Endothelial cell of umbilical vein (primary cell): ENCODE data around the gene DYDC2. TPM values are rescaled to one million over a fixed set of nuclear protein-coding genes. Genes with fewer than 3 reads are reported as not detected.

ENCODE experiments used
- BruUV-seq: library from RNA; stranded (reverse); fragments of 400-500 nt; replicated peaks from 2 replicates; lab custom pipeline; 2021; lab: Mats Ljungman, UMichigan
- CTCF ChIA-PET: fragments of 300-600, 350-600 bp; sonication (Branson Sonifier 250); formaldehyde crosslinking; loops from one replicate; lab custom pipeline; 2021; ENCODE audit warnings: antibody characterized with exemption, inconsistent platforms; lab: Charles Lee
- POLR2A ChIA-PET: fragments of 300-600, 350-600 bp; sonication (Branson Sonifier 250); formaldehyde crosslinking; loops from one replicate; lab custom pipeline; 2021; ENCODE audit warnings: antibody characterized with exemption, inconsistent platforms; lab: Charles Lee
- DNase-seq: peaks from one replicate; pipeline ENCODE4 v3.0.0-alpha.2; 2011; ENCODE audit warnings: low read depth, low spot score
- FAIRE-seq: peaks from 2 replicates; lab custom pipeline; 2011; peaks lifted over from hg19 to GRCh38; lab: Jason Lieb, UNC
- H2AFZ ChIP-seq: 2 replicates; pipeline ENCODE4 v1.6.0; 2012; ENCODE audit warnings: low read depth, low read length, control low read depth, inconsistent platforms
- H3K27ac ChIP-seq: 2 replicates; pipeline ENCODE4 v1.5.1; 2011; ENCODE audit warnings: low read depth, mild to moderate bottlenecking, control low read depth, low read length, moderate library complexity; ENCODE audit not compliant: insufficient read depth
- H3K27me3 ChIP-seq, 2 experiments: 2 replicates each; pipeline versions ENCODE4 v1.6.0 to v1.6.1; 2011; ENCODE audit warnings: low read length in 2 of 2, mixed read lengths in 1 of 2; ENCODE audit not compliant: control insufficient read depth in 2 of 2, insufficient read depth in 2 of 2
- H3K36me3 ChIP-seq, 2 experiments: 2 replicates in 1 of 2; 3 replicates in 1 of 2; pipeline ENCODE4 v1.5.1; 2011; ENCODE audit warnings: low read length in 2 of 2, mild to moderate bottlenecking in 1 of 2, moderate library complexity in 1 of 2; ENCODE audit not compliant: control insufficient read depth in 2 of 2, insufficient read depth in 2 of 2; ENCODE audit errors: extremely low read depth in 1 of 2
- H3K4me1 ChIP-seq: 3 replicates; pipeline ENCODE4 v1.5.1; 2011; ENCODE audit warnings: mild to moderate bottlenecking, low read length; ENCODE audit not compliant: control insufficient read depth, insufficient read depth; ENCODE audit errors: extremely low read depth
- H3K4me2 ChIP-seq: 2 replicates; pipeline ENCODE4 v1.6.1; 2011; ENCODE audit warnings: low read length, control low read depth, mixed read lengths; ENCODE audit not compliant: insufficient read depth
- H3K4me3 ChIP-seq, 3 experiments: fragments of 200-600 bp in 1 of 3; sonication (generic), shearing (Covaris generic) in 1 of 3; replicated peaks in 1 of 3; 2 replicates each; pipeline ENCODE4 v1.5.1; 2011 to 2016; ENCODE audit warnings: control low read depth in 3 of 3, low read length in 3 of 3, mild to moderate bottlenecking in 2 of 3, inconsistent platforms in 1 of 3, low read depth in 1 of 3, moderate library complexity in 1 of 3; ENCODE audit not compliant: insufficient read depth in 1 of 3
- H3K79me2 ChIP-seq: 2 replicates; pipeline ENCODE4 v1.6.0; 2012; ENCODE audit warnings: low read length, inconsistent platforms; ENCODE audit not compliant: control insufficient read depth, insufficient read depth
- H3K9ac ChIP-seq: replicated peaks from 2 replicates; pipeline ENCODE3; 2011; ENCODE audit warnings: low read length, control low read depth; ENCODE audit not compliant: insufficient read depth; ENCODE audit errors: extremely low read depth
- H3K9me1 ChIP-seq: replicated peaks from 3 replicates; pipeline ENCODE4 v1.6.0; 2011; ENCODE audit warnings: mild to moderate bottlenecking, low read length; ENCODE audit not compliant: control insufficient read depth, insufficient read depth; ENCODE audit errors: extremely low read depth
- H3K9me3 ChIP-seq: replicated peaks from 2 replicates; pipeline ENCODE4 v1.5.1; 2012; ENCODE audit warnings: low read length, inconsistent platforms; ENCODE audit not compliant: control insufficient read depth, insufficient read depth
- H4K20me1 ChIP-seq: replicated peaks from 2 replicates; pipeline ENCODE3; 2011; ENCODE audit warnings: mild to moderate bottlenecking, low read length; ENCODE audit not compliant: control insufficient read depth, insufficient read depth; ENCODE audit errors: extremely low read depth
- CTCF ChIP-seq, 2 donors: IDR thresholded peaks; 1 replicate in 1 of 2; 2 replicates in 1 of 2; pipeline ENCODE4 v1.5.1; 2011; ENCODE audit warnings: low read length in 2 of 2, mild to moderate bottlenecking in 2 of 2, moderate library complexity in 2 of 2, control low read depth in 1 of 2, inconsistent platforms in 1 of 2, low read depth in 1 of 2; ENCODE audit not compliant: insufficient read depth in 1 of 2; ENCODE audit errors: extremely low read depth in 1 of 2
- EZH2 ChIP-seq: IDR thresholded peaks from 2 replicates; pipeline ENCODE4 v1.6.1; 2012; ENCODE audit warnings: borderline replicate concordance, low read depth, mild to moderate bottlenecking, moderate library complexity, low read length, inconsistent platforms; ENCODE audit not compliant: severe bottlenecking
- FOS ChIP-seq: IDR thresholded peaks from 2 replicates; pipeline ENCODE4 v1.6.1; 2011; ENCODE audit warnings: mild to moderate bottlenecking, low read length, moderate library complexity, borderline replicate concordance; ENCODE audit not compliant: insufficient read depth
- GATA2 ChIP-seq: IDR thresholded peaks from 2 replicates; pipeline ENCODE4 v1.7.0; 2011; ENCODE audit warnings: low read depth, mild to moderate bottlenecking, moderate library complexity, mixed read lengths, low read length; ENCODE audit not compliant: insufficient read length, insufficient read depth
- JUN ChIP-seq: IDR thresholded peaks from 2 replicates; pipeline ENCODE4 v1.6.1; 2011; ENCODE audit warnings: borderline replicate concordance, low read depth; ENCODE audit not compliant: insufficient read length, insufficient read depth
- MYC ChIP-seq: IDR thresholded peaks from one replicate; pipeline ENCODE4 v1.6.1; 2011; ENCODE audit warnings: mild to moderate bottlenecking, low read depth, low read length
- POLR2A ChIP-seq: IDR thresholded peaks from 2 replicates; pipeline ENCODE4 v1.6.1; 2012; ENCODE audit warnings: low read depth, mild to moderate bottlenecking, control low read depth, low read length
- POLR2AphosphoS5 ChIP-seq: IDR thresholded peaks from 2 replicates; pipeline ENCODE4 v1.6.1; 2012; ENCODE audit warnings: low read depth, mild to moderate bottlenecking, control low read depth, low read length, moderate library complexity; ENCODE audit not compliant: insufficient read depth
- dilution Hi-C: fragments of 300-500 bp; cut with MboI; formaldehyde crosslinking; loops from one replicate; pipeline ENCODE4 v1.15.0; 2019; ENCODE audit warnings: low sequenced_read_pairs; ENCODE audit not compliant: extremely low pct_ligation_motif_present
- intact Hi-C: fragments of 100-400 bp; cut with micrococcal nuclease; formaldehyde crosslinking; loops from one replicate; pipeline ENCODE4 v1.10.0; 2022
- polyA plus RNA-seq, 4 experiments: library from polyadenylated mRNA; depleted of rRNA in 3 of 4; stranded (reverse) in 3 of 4; unstranded in 1 of 4; fragments of >200 nt; gene quantifications; 2 replicates each; pipeline versions ENCODE4 v1.2.1 to v1.2.3, GENCODE V29; 2011 to 2012; ENCODE audit warnings: missing spikeins in 1 of 4
- total RNA-seq: library from RNA; stranded (reverse); gene quantifications from 2 replicates; pipeline ENCODE4 v1.2.3, GENCODE V29; 2021
- TF ChIP-seq, protein P1 (sequence below): IDR thresholded peaks from 2 replicates; pipeline ENCODE4 v1.6.1; 2011; ENCODE audit not compliant: insufficient read depth, insufficient read length

The DYDC2 gene
- total and polyA plus RNA-seq, 2 donors (not counting 3 experiments of a cell fraction or from before 2014, with no cell fraction given): not detected

- Histone ChIP-seq H4K20me1 (no peaks in the 10 kb centered on the region), H3K9me1 (no peaks in the 10 kb centered on the region), H3K27me3 (peaks cover 3 to 5% of the 10 kb centered on the region in 2 experiments), H3K9me3 (no peaks in the 10 kb centered on the region), H3K27ac (no peak overlapping the region), H3K4me1 (no peaks in the 10 kb centered on the region), H3K36me3 (no peaks in the 10 kb centered on the region), H3K4me3 (no peak overlapping the region), H3K9ac (no peak overlapping the region), H3K79me2 (no peaks in the 10 kb centered on the region), H3K4me2 (no peak overlapping the region), H2AFZ (no peak overlapping the region)
- DNase-seq: no peak
- no TSS peak for BruUV-seq
- FAIRE-seq: no peak
- dilution Hi-C loops: no loop called here
- no peak for TF ChIP-seq EZH2
- intact Hi-C loops: no loop called here
- POLR2A ChIA-PET: interaction anchor here (0.6 kb wide), 1 partner anchor 145 kb away, joined by 3 read pairs; no protein-coding TSS in a partner anchor
- CTCF ChIA-PET: interaction anchor here (0.9 to 4.5 kb wide), 5 partner anchors 28 to 545 kb away, joined by 4 to 109 read pairs (median 5); partner anchors contain the start of gene PRXL2A
Observed at GRCh38 chr10:80379701-80380100, 23.1 kb downstream of the DYDC2 start.

DNA sequence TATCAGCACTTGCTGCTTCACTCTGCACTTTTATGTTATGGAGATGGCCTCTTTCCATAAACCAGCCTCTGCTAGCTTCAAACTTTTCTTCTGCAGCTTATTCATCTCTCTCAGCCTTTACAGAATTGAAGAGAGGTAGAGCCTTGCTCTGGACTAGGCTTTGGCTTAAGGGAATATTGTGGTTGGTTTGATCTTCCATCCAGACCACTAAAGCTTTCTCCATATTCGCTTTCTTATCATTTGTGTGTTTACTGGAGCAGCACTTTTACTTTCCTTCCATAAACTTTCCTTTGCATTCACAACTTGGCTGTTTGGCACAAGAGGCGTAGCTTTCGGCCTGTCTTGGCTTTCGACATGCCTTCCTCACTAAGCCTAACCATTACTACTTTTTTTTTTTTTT lies 23.6 kb downstream of the DYDC2 start:
- TF ChIP-seq POLR2A (no peak), EZH2 (no peak), POLR2AphosphoS5 (no peak), JUN (no peak), GATA2 (no peak), CTCF (IDR thresholded peaks at IDR 0.05; ENCODE audit: extremely low read depth in 1 of 2, insufficient read depth in 1 of 2, low read depth in 1 of 2, low read length in 2 of 2) (no peak), MYC (no peak), FOS (no peak)
- TF ChIP-seq, protein P1, sequence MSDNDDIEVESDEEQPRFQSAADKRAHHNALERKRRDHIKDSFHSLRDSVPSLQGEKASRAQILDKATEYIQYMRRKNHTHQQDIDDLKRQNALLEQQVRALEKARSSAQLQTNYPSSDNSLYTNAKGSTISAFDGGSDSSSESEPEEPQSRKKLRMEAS: no peak
- Histone ChIP-seq H3K27me3 (peaks cover 3 to 5% of the 10 kb centered on the region in 2 experiments), H3K4me2 (no peak overlapping the region), H3K9me3 (no peaks in the 10 kb centered on the region), H3K79me2 (no peaks in the 10 kb centered on the region), H3K9ac (no peak overlapping the region), H3K36me3 (no peaks in the 10 kb centered on the region), H3K4me3 (no peak overlapping the region), H4K20me1 (no peaks in the 10 kb centered on the region), H3K4me1 (no peaks in the 10 kb centered on the region), H3K27ac (no peak overlapping the region), H3K9me1 (no peaks in the 10 kb centered on the region), H2AFZ (no peak overlapping the region)
- no peak for FAIRE-seq
- CTCF ChIA-PET: interaction anchor here (0.9 to 4.5 kb wide), 5 partner anchors 28 to 544 kb away, joined by 4 to 109 read pairs (median 5); partner anchors contain the start of gene PRXL2A
- POLR2A ChIA-PET: interaction anchor here (0.6 kb wide), 1 partner anchor 145 kb away, joined by 3 read pairs; no protein-coding TSS in a partner anchor
- dilution Hi-C loops (no loop called here), intact Hi-C loops (no loop called here)
- BruUV-seq: no TSS peak
- DNase-seq: no peak
